HEK293T (cell line): ENCODE measurements around the gene BMPR2.

Experiments used
- CTCF ChIA-PET: fragments of 350-600 bp; formaldehyde crosslinking; extraction: SDS; loops from one replicate; lab custom pipeline; 2021; ENCODE audit warnings: antibody characterized with exemption, inconsistent platforms; lab: Yijun Ruan, JAX
- POLR2A ChIA-PET: fragments of 350-600 bp; formaldehyde crosslinking; extraction: SDS; loops from one replicate; lab custom pipeline; 2020; ENCODE audit warnings: antibody characterized with exemption, inconsistent platforms; lab: Yijun Ruan, JAX
- DNase-seq: peaks from one replicate; pipeline ENCODE4 v3.0.0; 2012; ENCODE audit warnings: mixed read lengths; ENCODE audit errors: extremely low spot score
- ARNT ChIP-seq: fragments of 450-650 bp; IDR thresholded peaks from 2 replicates; pipeline ENCODE4 v1.6.1; 2017; ENCODE audit warnings: mild to moderate bottlenecking
- BHLHE40 ChIP-seq: fragments of 450-650 bp; IDR thresholded peaks from 2 replicates; pipeline ENCODE4 v1.6.1; 2016; ENCODE audit warnings: mild to moderate bottlenecking, moderate library complexity, borderline replicate concordance
- CTBP1 ChIP-seq: fragments of 450-650 bp; IDR thresholded peaks from 2 replicates; pipeline ENCODE4 v1.6.1; 2016; ENCODE audit warnings: borderline replicate concordance
- ELF4 ChIP-seq: fragments of 450-650 bp; IDR thresholded peaks from 2 replicates; pipeline ENCODE4 v1.6.1; 2017; ENCODE audit warnings: antibody characterized with exemption
- FOXA1 ChIP-seq: fragments of 450-650 bp; IDR thresholded peaks from 2 replicates; pipeline ENCODE4 v1.6.1; 2016; ENCODE audit warnings: mild to moderate bottlenecking
- FOXK2 ChIP-seq: fragments of 450-650 bp; IDR thresholded peaks from 2 replicates; pipeline ENCODE4 v1.6.1; 2016; ENCODE audit warnings: mild to moderate bottlenecking
- FOXM1 ChIP-seq: fragments of 450-650 bp; IDR thresholded peaks from 2 replicates; pipeline ENCODE4 v1.6.1; 2017; ENCODE audit warnings: mild to moderate bottlenecking, borderline replicate concordance
- HDGF ChIP-seq: fragments of 450-650 bp; IDR thresholded peaks from 2 replicates; pipeline ENCODE4 v1.6.1; 2017; ENCODE audit warnings: antibody characterized with exemption, borderline replicate concordance
- L3MBTL2 ChIP-seq: fragments of 450-650 bp; conservative IDR thresholded peaks from 2 replicates; pipeline ENCODE4 v1.6.1; 2016; ENCODE audit warnings: mild to moderate bottlenecking
- LEF1 ChIP-seq: fragments of 450-650 bp; IDR thresholded peaks from 2 replicates; pipeline ENCODE4 v1.6.1; 2017; ENCODE audit warnings: mild to moderate bottlenecking, borderline replicate concordance
- NFRKB ChIP-seq: fragments of 450-650 bp; IDR thresholded peaks from 2 replicates; pipeline ENCODE4 v1.6.1; 2016; ENCODE audit warnings: mild to moderate bottlenecking, moderate library complexity
- SP1 ChIP-seq: fragments of 450-650 bp; IDR thresholded peaks from 2 replicates; pipeline ENCODE4 v1.6.1; 2017
- SUZ12 ChIP-seq: fragments of 450-650 bp; IDR thresholded peaks from 2 replicates; pipeline ENCODE4 v1.6.1; 2016; ENCODE audit warnings: mild to moderate bottlenecking
- TARDBP ChIP-seq: fragments of 450-650 bp; IDR thresholded peaks from 2 replicates; pipeline ENCODE4 v1.6.1; 2016
- ZNF384 ChIP-seq: fragments of 450-650 bp; IDR thresholded peaks from 2 replicates; pipeline ENCODE4 v1.6.1; 2016
- TF ChIP-seq, protein P1 (sequence below): fragments of 450-650 bp; IDR thresholded peaks from 2 replicates; pipeline ENCODE4 v1.6.1; 2016

The BMPR2 gene

DNA sequence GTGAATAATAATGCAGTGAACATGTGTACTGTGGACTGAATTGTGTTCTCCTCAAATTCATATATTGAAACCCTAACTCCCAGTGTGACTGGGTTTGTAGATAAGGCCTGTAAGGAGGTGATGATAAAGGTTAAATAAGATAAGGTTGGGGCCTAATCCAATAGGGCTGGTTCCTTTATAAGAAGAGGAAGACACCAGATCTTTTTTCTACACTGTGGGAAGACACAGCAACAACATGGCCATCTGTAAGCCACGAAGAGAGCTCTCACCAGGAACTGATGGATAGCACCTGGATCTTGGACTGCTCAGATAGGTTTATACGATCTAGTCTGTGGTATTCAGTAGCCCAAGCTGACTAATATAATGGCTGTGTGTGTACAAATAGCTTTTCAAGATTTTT lies 66.8 kb downstream of the BMPR2 start:
- TF ChIP-seq FOXA1 (no peak), ARNT (no peak), SUZ12 (no peak), L3MBTL2 (no peak), ZNF384 (no peak)
- CTCF ChIA-PET, result no interaction called here
- no peak for DNase-seq
- POLR2A ChIA-PET, result no interaction called here

DNA sequence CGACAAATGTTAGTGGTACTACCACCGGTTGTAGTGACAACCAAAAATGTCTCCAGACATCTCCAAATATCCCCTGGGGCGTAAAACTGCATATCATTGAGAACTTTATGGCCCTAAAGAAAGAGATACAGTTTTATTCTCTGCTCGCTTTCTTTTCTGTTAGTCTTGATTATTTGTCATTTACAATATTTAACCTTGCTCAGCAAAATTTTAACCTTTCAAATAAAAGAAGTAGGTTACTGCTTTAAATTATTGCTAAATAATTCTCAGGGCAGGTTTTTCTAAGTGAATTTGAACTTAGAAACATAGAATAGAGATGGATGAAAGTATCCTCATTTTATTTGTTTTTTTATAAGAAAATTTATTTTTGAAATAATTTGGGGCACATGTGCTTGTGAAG lies 67.9 kb downstream of the BMPR2 start:
- TF ChIP-seq ARNT (no peak), LEF1 (no peak), FOXM1 (no peak)
- CTCF ChIA-PET, result no interaction called here
- DNase-seq, result no peak
- POLR2A ChIA-PET, result no interaction called here

DNA sequence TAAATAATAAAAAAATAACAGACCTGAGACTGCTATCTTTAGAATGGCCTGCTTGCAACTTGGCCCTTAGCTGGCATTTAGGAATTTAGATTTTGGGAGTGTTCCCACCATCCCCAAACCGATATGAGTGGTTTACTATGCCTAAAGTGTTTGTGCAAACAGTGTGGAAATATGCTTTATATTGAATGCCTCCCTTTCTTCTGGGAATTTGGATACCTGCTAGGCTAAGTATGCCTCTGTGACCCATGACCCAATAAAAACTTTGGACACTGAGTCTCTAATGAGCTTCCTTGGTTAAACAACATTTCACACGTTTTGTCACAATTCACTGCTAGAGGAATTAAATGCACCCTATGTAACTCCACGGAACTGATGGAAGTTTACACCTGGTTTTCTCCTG lies 73.2 kb downstream of the BMPR2 start:
- no peak for DNase-seq
- POLR2A ChIA-PET, result no interaction called here
- TF ChIP-seq SP1 (no peak), FOXM1 (no peak), ZNF384 (no peak), CTBP1 (no peak), NFRKB (no peak), ELF4 (no peak), HDGF (no peak), ARNT (no peak), SUZ12 (no peak), TARDBP (no peak)
- TF ChIP-seq, protein P1, sequence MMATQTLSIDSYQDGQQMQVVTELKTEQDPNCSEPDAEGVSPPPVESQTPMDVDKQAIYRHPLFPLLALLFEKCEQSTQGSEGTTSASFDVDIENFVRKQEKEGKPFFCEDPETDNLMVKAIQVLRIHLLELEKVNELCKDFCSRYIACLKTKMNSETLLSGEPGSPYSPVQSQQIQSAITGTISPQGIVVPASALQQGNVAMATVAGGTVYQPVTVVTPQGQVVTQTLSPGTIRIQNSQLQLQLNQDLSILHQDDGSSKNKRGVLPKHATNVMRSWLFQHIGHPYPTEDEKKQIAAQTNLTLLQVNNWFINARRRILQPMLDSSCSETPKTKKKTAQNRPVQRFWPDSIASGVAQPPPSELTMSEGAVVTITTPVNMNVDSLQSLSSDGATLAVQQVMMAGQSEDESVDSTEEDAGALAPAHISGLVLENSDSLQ, result no peak
- CTCF ChIA-PET, result no interaction called here

DNA sequence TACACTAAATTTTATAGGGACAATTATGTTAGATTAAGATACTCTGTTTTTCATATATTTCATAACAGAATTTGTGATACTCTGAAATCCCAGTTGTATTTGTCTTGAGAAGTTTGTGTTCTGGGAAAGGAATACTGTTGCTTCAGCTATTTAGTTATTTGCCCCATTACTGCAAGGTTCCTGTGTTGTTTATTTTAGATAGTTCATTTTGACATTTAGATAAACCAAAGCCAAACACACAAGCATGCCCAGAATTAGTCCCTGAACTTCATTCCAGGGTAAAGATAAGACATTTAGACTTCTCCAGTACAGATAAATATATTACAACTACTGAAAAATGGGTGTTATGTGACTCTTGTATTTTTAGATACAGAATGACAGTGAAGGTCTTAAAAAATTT lies 74.7 kb downstream of the BMPR2 start:
- TF ChIP-seq FOXM1 (no peak), SUZ12 (no peak), CTBP1 (no peak), ARNT (no peak)

DNA sequence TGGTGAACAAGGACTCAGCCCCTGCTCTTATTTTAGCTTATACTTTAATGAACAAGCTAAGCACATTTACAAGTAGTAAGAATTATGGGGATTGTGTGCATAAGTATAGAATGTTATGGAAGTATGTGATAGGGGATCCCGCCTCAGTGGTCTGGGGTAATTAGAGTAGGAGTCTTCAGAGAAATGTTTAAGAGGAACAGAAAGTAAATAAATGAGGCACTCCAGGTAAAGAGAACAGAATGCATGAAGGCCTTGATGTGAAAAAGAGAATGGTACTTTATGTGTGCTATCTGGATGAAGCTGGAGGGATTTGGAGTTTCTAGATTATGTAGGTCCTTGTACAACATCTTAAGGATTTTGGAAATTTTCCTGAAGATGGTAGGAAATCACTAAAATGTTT lies 76.6 kb downstream of the BMPR2 start:
- DNase-seq, result no peak
- TF ChIP-seq L3MBTL2 (no peak), LEF1 (no peak), SP1 (no peak), TARDBP (no peak), SUZ12 (no peak)
- ChIA-PET POLR2A (no interaction called here), CTCF (no interaction called here)

More for the DNA sequence above, 74.7 kb downstream of the BMPR2 start:
- CTCF ChIA-PET, result no interaction called here
- no peak for DNase-seq
- POLR2A ChIA-PET, result no interaction called here

DNA sequence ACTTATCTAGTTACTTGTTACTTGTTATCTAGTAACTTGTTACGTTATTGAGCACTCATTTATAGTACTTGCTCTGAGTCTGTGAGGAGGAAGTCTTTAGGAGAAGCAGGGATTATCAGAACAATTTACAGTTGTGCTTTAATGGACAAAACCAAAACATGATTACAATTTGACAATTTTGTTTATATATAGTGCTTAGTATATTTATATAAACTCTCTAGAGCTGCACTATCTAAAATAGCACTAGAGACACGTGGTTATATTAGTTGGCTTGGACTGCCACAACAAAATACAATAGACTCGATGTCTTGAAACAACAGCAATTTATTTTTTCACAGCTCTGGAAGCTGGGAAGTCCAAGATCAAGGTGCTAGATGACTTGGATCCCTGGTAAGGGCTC lies 78.4 kb downstream of the BMPR2 start:
- TF ChIP-seq FOXA1 (no peak), TARDBP (no peak), NFRKB (no peak)
- TF ChIP-seq, protein P1, result no peak
- ChIA-PET CTCF (no interaction called here), POLR2A (no interaction called here)
- DNase-seq, result no peak

DNA sequence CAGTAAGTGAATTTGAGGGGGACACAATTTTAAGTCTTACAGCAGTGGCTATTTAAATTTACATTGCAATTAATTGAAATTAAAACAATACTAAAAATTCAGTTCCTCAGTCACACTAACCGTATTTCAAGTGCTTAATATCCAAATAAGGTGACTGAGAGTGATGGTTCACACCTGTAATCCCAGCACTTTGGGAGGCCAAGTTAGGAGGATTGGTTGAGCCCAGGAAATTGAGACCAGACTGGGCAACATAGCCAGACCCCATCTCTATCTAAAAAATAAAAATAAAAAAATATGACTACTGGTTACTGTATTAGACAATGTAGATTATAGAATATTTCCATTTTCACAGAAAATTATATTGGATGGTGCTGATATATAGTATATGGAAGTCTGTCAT lies 79.0 kb downstream of the BMPR2 start:
- TF ChIP-seq SUZ12 (no peak), ARNT (no peak), HDGF (no peak), CTBP1 (no peak), BHLHE40 (no peak), ELF4 (no peak), FOXM1 (no peak), LEF1 (no peak), TARDBP (no peak), FOXA1 (no peak), ZNF384 (no peak), NFRKB (no peak), FOXK2 (no peak), SP1 (no peak), L3MBTL2 (no peak)
- TF ChIP-seq, protein P1, result no peak
- ChIA-PET POLR2A (no interaction called here), CTCF (interaction anchor here (0.5 kb wide), 1 partner anchor 86 kb away, joined by 3 read pairs; no protein-coding TSS in a partner anchor)
- no peak for DNase-seq

DNA sequence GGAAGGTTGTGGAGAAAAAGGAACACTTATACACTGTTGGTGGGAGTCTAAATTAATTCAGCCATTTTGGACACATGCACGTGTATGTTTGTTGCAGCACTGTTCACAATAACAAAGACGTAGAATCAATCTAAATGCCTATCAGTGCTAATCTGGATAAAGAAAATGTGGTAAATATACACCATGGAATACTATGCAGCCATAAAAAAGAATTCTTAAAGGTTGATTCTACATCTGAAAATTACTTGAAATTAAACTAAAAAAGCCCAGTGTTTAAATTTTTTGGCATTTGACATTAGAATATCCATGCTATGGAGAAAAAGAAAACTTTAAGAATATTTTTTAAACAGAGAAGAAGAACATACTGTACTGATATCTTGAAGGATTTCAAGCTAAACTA lies 84.0 kb downstream of the BMPR2 start:
- CTCF ChIA-PET, result no interaction called here
- no peak for TF ChIP-seq CTBP1
- TF ChIP-seq SP1, result no peak
- no peak for TF ChIP-seq ZNF384
- no peak for TF ChIP-seq FOXM1
- TF ChIP-seq FOXK2, result no peak
- TF ChIP-seq ELF4, result no peak
- TF ChIP-seq FOXA1, result no peak
- no peak for TF ChIP-seq SUZ12
- no peak for TF ChIP-seq BHLHE40
- TF ChIP-seq HDGF, result no peak
- TF ChIP-seq NFRKB, result no peak
- TF ChIP-seq ARNT, result no peak
- TF ChIP-seq, protein P1, result no peak
- TF ChIP-seq TARDBP, result no peak
- no peak for TF ChIP-seq L3MBTL2
- POLR2A ChIA-PET, result no interaction called here
- no peak for DNase-seq
